NB4 (cell line): Measurements from ENCODE around the gene NELFA.
"Not testable (repeated sequence)": the region's sequence is repeated elsewhere in the genome, so short reads cannot be mapped to it uniquely, and the experiment has no call there.

ENCODE experiments used
- DNase-seq: peaks from one replicate; pipeline ENCODE4 v3.0.0; 2010; ENCODE audit warnings: low read depth
- H3K4me3 ChIP-seq: one replicate; pipeline ENCODE4 v1.5.1; 2011; ENCODE audit warnings: mild to moderate bottlenecking, low read depth, low read length, moderate library complexity
- MAX ChIP-seq: IDR thresholded peaks from 2 replicates; pipeline ENCODE4 v1.6.1; 2011; ENCODE audit warnings: low read depth, low read length
- MYC ChIP-seq: IDR thresholded peaks from 2 replicates; pipeline ENCODE4 v1.6.1; 2011; ENCODE audit warnings: low read depth, low read length
- POLR2A ChIP-seq: IDR thresholded peaks from 2 replicates; pipeline ENCODE4 v1.6.1; 2011; ENCODE audit warnings: mild to moderate bottlenecking; ENCODE audit not compliant: insufficient read length; ENCODE audit errors: extremely low read depth
- TF ChIP-seq, protein P1 (sequence below): IDR thresholded peaks from one replicate; pipeline ENCODE4 v1.5.1; 2012; ENCODE audit warnings: low read depth, low read length

Gene NELFA

GRCh38 chr4:2024683-2025082 lies 15.9 kb upstream of the NELFA start:
- H3K4me3 ChIP-seq, result no peak overlapping the region
- TF ChIP-seq, protein P1, sequence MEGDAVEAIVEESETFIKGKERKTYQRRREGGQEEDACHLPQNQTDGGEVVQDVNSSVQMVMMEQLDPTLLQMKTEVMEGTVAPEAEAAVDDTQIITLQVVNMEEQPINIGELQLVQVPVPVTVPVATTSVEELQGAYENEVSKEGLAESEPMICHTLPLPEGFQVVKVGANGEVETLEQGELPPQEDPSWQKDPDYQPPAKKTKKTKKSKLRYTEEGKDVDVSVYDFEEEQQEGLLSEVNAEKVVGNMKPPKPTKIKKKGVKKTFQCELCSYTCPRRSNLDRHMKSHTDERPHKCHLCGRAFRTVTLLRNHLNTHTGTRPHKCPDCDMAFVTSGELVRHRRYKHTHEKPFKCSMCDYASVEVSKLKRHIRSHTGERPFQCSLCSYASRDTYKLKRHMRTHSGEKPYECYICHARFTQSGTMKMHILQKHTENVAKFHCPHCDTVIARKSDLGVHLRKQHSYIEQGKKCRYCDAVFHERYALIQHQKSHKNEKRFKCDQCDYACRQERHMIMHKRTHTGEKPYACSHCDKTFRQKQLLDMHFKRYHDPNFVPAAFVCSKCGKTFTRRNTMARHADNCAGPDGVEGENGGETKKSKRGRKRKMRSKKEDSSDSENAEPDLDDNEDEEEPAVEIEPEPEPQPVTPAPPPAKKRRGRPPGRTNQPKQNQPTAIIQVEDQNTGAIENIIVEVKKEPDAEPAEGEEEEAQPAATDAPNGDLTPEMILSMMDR, result no peak
- no peak for TF ChIP-seq POLR2A
- DNase-seq, result no peak

GRCh38 chr4:2021358-2022018 lies 12.7 kb upstream of the NELFA start:
- H3K4me3 ChIP-seq, DNase-seq: not testable (repeated sequence)

- no peak for DNase-seq
- no peak overlapping the region for H3K4me3 ChIP-seq
- TF ChIP-seq, protein P1, result no peak
- TF ChIP-seq MYC (no peak), MAX (no peak), POLR2A (no peak)
These were observed 6.2 kb upstream of the NELFA start for GRCh38 chr4:2015008-2015407.

- no peak overlapping the region for H3K4me3 ChIP-seq
- DNase-seq, result peak; percentile 75
- TF ChIP-seq POLR2A (no peak), MYC (no peak), MAX (no peak)
- TF ChIP-seq, protein P1, result no peak
These were observed 2.8 kb upstream of the NELFA start for GRCh38 chr4:2011583-2011982.

DNA sequence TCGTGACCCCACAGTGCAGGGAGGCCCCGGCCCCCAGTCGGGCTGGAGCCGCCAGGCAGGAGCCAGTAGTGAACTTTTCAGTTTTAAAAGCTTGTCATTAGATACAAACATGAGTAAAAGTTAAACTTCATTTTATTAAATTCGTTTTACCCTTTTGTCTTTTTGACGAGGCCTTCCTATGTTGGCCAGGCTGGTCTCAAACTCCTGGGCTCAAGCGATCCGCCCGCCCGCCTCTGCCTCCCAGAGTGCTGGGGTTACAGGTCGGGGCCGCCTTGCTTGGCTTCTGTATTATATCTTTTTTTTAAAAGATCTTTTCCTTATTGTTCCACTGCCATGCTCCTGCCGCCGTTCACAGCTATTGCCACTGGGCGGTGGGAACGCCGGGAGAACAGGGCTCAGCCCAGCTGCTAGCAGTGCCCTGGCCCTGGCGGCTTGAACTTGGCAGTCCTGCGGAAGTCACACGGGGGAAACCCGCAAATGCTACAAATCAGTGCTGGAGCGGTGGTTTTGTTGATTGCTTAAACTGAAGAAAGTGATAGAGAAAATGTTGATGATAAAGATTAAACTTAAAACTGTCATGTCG lies 968 bp upstream of the NELFA start:
- TF ChIP-seq MYC, result peak; percentile 67
- no peak for TF ChIP-seq MAX
- peak overlapping the region; percentile 90 for H3K4me3 ChIP-seq
- DNase-seq, result peak; percentile 86

DNA sequence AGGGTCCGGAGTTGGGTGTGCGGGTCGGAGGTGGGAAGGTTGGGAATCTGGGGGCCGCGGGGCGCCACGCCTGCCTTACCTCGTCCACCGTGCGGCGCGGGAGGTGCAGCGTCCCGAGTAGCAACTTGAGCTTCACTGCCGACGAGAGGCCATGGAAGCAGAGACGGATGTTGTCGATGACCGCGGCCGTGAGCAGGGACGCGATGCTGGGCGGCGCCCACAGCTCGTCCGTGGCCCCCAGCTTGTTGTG lies 178 bp downstream of the NELFA start:
- TF ChIP-seq MAX, result no peak
- TF ChIP-seq MYC, result no peak
- TF ChIP-seq, protein P1, result no peak
- no peak for TF ChIP-seq POLR2A
- H3K4me3 ChIP-seq, result peak overlapping the region; percentile 90
- no peak for DNase-seq

DNA sequence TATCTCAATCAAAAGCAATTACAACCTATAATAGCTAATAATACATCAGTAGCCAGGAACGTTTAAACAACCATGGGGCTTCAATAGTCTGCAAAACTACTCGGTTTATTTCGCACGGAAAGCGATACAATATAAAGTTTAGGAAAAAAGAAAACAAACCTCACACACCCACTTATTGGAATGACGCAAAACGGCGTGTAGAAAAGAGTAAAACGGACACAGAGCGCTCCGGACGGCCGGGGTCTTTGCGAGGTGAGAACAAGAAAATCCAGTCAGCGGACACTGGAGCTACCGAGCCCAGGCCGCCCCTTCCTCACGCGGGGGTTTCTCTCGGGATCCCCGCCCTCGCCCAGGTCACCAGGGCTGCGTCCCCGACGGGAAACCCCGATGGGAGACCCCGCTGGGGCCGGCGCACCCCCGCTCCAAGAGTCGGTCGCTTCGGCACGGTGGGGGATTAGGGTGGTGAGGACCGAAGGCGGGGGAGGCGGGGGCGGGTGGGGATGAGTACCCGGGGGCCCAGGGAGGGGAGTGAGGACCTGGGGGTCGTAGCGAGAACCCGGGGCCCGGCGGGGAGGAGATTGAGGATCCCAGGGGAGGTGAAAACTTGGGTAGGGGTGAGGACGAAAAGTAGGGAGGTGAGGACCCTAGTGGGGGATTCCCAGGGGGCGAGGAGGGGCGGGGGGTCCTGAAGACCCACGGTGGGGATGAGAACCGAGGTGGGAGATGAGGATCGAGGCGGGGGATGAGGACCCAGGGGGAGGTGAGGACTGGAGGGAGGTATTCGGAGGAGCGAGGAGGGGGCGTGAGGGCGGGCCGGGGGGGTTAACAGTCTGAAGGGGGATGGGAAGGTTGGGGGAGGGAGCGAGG lies 737 bp downstream of the NELFA start:
- DNase-seq, result no peak
- H3K4me3 ChIP-seq, result peak overlapping the region; percentile 90
- TF ChIP-seq MAX, result no peak
- TF ChIP-seq POLR2A, result no peak
- TF ChIP-seq, protein P1, result no peak
- TF ChIP-seq MYC, result no peak
